SK-N-DZ (cell line): Measurements from ENCODE around the gene ELMOD1.

ENCODE experiments used
- DNase-seq: peaks from one replicate; pipeline ENCODE4 v3.0.0-alpha.2; 2015; ENCODE audit warnings: low spot score

Gene ELMOD1

DNA sequence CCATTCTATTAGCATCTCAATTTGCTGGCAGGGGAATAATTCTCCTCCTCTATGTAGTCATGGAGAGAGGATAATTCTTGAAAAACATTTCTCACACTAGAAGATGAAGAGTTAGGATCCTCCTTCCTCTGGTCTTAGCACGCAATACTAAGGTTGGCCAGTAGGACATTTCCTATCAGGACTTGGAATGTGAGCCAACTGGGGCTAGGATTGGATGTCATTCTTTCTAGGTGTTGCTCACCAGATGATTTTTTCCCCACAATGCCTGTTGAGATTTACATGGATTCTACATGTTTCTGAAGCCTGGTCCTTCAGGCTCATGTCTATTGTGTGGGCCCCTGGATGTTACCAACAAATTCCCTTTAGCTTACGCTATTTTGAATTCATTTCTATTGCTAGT is 92.9 kb downstream of the ELMOD1 start:
- DNase-seq = no peak

DNA sequence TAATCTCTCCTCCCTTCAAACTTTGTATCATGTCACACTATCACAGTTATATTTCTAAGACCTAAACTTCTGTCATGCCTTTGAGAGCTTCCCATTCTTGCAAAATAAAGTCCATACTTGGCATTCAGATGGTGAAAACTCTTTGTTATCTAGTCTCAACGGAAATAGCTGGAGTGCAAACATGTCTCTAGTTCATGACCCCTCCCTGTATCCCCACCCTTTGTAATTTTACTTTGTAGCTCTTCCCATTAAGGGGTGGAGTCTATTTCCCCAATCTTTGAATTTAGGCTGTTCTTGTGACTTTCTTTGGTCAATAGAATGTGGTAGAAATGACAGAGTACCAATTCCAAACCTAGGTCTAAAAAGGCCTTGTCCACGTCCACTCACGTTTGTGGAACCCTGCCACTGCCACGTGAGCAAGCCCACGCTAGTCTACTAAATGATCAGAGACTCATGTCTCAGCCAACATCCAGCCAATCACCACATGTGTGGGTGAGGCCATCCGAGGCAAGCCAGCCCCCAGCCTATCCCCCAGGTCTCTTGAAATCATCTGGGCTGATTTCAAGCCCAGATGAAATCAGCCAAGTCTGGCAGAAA is 97.5 kb downstream of the ELMOD1 start:
- no peak for DNase-seq

DNA sequence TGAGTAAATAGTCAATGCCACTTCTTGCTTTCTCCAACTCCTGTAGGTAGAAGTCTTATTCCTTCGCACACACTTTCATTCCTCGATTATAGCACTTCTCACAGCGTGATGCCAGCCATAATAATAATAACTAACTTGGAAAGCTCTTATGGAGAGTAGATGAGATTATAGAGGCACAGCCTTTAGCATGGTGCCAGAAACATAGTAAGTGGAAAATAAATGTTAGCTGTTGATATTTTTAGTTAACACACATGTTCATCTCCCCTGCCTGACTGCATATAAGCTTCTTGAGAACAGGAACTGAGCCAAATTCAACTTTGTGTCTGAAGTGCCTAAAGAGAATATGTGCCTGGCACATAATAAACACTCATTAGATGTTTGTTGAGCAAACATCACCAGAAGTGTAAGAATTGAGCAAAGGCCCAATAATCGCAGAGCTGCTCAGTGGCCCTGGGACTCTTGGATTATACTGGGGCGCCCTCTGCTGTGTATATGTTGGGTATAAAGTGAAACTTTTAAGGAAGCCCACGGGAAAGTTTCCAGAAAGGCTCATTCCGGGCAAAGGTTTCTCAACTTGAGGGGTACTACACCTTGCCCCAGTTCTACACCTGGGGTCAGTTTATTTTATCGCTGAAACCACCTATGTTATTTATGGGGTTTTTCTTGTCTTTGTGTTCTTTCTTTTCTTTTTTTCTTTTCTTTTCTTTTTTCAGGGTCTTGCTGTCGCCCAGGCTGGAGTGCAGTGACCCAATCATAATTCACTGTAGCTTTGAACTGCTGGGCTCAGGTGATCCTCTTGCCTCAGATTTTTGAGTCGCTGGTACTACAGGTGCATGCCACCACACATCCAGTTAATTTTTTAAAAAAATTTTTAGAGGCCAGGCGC is 98.6 kb downstream of the ELMOD1 start:
- peak; percentile 28 for DNase-seq

DNA sequence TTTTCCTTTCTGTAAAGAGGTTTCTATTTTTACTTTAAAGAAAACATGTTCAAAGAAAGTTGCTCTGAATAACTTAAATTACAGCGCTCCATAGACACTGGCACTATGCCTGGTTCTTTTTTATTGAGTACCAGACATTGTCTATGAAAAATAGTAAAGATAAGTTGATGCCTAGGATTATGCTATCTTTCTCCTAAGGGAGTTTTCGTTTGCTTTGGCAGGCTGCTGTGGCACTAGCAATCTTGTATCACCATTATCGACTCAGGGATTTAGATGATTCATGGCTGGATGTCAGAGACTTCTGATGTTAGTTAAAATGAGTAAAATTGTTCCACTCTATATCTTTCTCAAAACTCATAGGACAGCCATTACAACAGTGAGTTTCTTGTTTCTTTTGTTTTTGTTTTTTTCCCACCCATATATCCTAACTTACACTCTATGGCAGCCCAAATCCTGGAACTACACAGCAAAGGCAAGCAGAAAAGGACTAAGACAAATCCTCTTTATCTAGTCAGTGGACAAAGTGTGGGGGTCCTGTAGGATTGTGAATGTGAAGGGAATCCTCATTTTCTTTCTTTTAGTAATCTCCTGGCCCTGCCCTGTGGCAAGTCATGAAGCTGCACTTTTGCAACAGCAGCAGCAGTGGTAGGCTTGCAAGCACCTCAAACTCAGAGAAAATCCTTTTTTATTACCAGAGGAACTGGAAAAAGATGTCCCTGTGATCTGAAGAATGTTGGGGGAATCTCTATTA is 100.2 kb downstream of the ELMOD1 start:
- DNase-seq = no peak

DNA sequence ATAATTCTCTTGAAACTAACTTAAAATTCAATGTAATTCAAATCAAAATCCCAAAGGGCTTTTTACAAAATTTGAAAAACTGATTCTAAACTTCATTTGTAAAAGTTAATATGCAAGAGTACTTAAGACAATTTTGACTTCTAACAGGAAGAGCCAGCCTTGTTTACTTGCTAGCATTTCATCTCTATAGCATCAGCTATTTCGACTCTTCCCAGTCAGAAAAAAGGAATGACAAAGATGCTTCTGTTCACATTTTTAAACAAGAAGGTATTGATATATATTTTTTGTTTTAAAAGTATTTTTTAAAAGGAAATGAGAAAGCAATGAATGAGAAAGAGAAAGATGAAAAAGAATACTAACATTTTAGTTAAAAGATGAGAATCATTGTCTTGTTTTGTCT is 104.5 kb downstream of the ELMOD1 start:
- DNase-seq = no peak

DNA sequence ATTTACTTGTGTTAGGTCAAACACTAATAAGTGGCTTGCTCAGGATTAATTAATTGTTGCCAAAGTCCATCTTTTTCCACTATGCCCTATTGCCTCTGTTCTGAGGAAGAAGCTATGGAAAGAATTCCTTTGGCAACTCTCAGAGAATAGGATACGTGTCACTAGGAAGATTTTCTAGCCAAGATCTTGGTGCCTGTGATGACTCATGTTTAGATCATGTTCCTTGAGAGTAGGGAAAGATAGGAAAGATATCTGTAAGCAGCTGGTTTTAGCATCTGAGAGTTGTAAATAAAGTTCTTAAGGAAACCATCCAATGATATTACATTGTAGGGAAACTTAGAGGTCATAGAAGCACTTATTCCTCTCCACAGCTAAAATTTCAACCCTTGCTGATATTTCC is 105.2 kb downstream of the ELMOD1 start:
- no peak for DNase-seq

DNA sequence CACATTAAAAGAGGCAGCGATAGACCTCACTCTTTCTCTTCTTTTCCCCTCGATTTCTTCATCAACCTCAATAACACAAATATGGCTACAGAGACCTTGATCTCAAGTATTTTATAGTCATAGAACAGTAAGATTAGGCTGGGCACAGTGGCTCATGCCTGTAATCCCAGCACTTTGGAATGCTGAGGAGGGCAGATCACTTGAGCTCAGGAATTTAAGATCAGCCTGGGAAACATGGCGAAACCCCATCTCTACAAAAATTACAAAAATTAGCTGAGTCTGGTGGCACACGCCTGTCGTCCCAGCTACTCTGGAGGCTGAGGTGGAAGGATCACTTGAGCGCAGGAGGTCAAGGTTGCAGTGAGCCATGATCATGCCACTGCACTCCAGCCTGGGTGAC is 106.3 kb downstream of the ELMOD1 start:
- no peak for DNase-seq

DNA sequence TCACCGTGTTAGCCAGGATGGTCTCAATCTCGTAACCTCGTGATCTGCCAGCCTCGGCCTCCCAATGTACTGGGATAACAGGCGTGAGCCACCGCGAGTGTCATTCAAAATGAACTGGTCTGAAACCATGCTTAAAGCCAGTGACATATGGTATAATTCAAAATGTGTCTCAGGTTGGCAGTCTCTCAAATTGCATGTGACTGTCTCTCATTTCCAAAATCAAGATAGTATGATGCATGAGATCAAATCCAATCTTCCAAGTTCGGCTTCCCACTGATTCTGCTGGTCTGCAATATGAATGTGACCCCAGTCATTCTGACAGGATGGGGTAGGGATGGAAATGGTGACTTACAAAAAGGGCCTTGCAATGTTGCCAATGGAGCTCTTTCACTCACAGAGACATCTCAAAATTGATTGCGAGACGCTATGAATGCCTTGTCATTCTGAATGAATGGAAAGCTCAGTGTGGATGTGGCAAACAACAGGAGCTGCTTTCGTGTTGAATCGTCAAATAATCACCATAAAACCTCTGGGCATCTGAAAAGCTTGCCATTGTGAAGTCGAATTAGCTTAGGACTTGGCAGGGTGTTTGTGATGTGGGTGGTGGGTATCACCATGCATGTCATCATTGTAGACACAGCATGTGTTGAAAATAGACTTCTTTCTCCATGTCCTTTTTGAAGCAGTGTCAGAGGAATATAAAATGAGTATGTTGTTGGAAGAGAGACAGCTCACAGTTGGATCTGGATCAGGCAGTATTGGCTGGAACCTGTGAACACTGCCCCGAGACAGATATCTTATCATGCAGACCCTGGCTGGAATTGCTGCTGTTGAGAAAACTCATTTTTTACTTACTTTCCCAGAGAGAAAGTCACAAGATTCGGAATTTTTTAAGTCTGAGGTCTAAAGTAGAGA is 108.7 kb downstream of the ELMOD1 start:
- no peak for DNase-seq

DNA sequence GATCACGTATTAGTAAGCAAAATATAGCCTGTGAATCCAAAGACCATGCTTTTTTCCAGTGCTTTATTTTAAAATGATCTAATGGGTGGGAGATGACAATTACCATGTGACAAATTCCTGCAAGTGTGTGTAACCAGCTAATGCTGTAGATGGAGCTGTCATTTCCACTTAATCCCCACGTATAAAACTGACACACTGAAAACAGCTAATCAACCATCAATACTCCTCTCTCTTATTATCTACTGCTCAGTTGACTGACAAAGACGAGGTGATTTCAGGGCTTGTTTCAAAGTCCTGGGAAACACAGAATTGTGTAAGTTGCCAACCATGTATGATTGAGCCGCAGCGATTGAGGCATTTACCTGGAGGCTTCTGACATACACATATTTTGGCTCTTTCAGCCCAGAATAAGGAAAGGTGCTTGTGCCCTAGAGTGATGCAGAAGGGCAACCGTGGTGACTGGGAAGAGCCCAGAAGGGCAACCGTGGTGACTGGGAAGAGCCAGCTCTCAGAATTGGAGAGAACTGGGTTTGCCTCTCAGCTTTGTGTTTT is 111.2 kb downstream of the ELMOD1 start:
- DNase-seq = no peak

DNA sequence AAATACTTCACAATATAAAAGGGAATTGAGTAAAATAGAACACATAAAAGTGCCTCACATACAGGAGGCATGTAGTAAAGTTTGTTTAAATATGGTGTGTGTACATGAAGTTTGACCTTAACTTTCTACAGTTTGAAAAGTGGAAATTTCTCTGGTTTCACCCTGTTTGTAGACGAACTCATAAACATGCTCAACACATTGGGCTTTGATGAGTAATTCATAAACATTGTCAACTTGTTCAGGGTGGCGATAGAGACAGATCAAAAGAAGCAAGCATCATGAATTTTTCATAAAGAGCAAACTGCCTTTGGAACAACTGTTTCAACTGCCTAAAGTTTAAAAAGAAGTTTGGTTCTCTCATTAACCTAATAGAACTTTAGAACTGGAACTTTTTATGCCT is 111.8 kb downstream of the ELMOD1 start:
- DNase-seq = no peak

DNA sequence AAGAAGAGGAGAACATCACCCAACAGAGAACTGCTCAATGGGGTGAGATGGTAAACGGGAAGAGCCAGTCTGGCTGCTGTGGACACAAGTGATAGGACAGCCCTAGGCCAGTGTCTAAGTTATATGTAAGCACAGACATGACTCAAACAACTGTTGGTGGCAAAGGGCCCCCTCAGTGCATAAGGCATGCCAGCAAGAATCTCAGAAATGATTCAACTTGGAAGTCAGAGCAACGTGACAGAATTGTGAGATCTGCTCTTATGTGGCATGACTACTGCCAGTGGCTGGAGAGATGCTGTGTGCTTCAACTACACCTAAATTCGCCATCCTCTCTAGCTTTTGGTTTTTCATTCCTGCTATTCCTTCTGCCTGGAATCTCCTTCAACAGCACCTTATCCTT is 113.5 kb downstream of the ELMOD1 start:
- DNase-seq = no peak

DNA sequence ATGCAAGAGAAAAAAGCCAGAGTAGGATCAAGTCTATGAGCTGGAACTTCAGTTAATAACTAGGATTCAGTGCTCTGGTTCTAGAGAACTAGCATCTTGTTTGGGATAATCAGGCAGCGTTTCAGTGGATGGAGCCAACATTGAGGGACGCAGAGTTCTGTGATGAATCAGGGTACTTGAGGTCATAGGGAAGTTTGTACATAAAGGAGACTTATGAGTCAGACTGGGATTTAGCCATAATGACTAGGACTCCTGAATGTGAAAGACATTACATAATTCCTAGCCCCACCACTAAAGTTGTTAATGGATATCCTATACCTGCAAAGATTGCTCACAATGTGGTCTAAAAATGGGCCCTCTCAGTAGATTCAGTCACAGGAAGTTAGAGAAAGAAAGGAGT is 114.1 kb downstream of the ELMOD1 start:
- DNase-seq = no peak

DNA sequence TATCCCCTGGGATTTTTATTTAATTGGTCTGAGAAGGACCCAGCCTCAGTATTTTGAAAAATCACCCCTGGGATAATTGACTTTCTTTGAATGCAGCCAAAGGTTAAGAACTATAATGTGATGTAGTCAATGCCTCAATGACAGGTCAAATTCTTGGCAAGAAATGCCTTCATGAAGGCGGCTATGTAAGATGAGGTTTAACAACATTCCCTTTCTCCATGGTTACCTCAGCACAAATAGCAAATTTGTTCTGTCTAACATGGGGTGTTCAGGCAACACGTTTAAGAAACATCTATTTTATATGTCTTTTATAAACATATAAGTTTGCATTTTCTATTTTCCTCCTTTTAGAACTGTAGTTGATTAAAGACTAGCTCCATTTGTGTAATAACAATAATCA is 115.6 kb downstream of the ELMOD1 start:
- DNase-seq = no peak

DNA sequence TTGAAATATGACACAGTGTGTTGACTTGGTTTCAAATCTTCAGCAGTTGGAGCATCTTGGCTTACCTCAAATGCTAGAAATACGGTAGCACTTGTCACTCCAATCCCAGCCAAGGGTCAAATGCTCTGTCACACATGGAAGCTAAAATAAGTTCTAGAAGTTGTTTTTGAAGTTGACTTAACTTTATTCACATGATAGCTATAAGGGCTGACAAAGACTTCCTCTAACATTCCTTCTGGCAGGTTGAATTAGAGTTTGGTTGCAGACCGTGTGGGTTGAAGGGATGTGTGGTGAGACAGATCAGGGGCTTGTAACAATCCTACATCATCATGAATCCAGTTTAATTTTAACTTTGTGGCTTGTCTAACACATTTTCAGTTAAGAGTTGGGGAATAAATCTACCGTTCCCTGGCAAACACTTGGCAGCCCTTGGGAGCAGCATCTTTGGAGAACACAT is 116.3 kb downstream of the ELMOD1 start:
- no peak for DNase-seq

DNA sequence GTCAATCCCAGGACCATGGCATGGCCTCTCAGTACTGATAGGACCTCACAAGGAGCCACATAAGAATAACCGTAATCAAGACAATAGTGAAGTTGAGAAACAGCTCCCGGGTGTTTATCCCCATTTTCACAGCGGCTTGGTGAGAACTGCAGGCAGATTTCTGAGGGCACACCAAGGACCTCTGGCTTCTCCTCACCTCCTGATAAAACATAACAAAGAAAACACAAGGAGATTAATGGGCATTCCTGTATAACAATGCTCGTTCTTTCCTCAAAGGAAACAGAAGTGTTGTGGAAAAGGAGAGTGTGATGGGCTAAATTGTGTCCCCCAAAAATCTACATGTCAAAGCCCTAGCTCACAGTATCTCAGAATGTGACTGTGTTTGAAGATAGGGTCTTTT is 116.9 kb downstream of the ELMOD1 start:
- DNase-seq = no peak

DNA sequence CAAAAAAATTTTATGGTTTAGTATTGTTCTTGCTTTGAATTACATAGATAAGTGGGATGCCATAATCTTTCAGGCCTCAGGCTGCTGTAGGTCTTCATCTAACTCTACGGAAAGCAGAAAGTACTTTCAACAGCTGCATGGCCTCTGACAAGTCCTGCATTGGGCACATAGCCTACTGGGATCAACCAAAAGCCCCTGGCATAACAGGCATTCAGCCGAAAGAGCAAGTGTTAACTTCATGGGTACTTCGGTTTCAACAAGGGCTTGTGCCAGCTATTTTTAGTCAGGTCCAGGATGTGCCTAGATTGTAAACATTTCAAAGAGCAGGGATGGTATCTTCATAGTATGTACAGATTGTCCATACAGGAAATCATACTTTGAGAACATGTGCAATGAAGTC is 117.8 kb downstream of the ELMOD1 start:
- DNase-seq = no peak

DNA sequence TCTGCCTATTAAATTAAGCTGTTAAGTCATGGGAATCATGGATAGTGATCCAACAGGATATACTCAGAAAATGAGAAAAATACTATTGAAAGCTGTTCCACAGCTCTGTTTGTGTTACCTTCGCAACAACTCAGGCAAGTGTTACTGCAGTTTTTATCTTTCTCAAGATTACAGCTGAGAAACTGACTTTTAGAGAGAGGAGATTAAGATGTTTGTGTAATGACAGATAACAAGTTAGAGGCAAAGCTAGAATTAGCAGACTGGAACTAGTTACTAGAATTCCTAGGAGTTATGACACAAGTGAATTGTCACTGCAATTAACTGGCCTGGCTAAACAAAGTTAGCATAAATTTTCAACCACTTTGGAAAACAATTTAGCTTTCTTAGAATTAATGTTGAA is 119.4 kb downstream of the ELMOD1 start:
- DNase-seq = no peak

DNA sequence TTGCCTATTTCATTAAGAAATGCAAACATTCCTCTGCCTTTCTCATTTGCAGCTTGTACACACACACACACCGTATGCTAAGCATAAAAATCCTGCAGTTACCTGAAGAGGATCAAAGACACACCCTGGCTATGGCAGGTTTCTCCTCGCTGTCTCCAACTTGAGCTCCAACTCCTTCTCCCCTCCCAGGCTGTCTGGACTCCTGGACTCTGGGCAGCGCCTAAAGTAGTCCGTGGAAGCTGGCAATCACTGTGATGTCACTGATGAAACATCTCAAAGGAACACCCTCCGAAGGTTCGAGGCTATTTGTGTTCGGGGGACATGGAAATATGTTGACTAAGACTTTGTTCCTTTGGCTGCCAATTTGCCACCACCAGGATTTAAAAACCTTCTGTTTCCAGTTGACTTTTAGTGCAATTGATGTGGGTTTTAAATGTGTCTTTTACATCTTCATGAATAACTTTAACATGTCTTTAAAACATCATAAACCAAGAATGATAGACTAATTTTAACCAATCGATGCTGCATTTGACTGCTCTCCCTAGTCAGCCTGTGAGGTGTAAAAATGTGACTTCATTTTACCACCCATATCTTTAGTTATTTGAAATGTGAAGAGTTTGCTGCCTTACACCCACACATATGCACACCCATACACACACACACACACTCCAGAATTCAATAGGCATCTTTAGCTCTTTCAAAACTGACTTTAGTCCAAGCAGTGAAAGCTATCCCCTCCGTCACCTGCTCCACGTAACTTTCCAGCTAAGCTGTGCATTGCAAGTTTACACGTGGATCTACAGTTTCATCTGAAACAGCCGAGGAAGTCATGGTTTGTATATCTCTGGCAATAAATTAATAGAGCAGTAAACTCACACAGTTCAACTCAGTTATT is 121.2 kb downstream of the ELMOD1 start, which contains the start of gene SLN:
SLN (minus strand) TSS at position 196 of the 895 bp plus-strand sequence.
- no peak for DNase-seq

DNA sequence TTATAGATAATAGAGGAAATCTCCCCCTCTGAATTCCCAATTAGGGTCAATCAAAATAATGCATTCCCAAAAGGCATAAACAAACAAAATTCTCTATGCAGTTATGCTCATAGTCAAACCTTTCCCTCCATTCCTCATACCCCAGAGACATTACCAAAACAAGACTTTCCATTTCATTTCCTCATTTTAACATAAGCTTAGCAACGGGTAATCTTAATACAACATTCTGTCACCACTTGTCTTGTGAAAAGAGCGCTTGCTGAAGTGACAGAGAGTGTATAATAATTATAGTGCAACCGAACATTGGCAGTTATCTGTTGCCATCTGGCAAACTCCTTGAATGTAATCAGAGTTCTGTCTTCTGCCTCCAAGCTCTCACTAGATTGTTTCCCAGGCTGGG is 122.1 kb downstream of the ELMOD1 start:
- DNase-seq = no peak
